ENCODE measurements around the gene CACNA1G.

The CACNA1G gene

GRCh38 chr17:50534222-50534978, 26.1 kb upstream of the CACNA1G start:
- H3K27ac ChIP-seq: peak overlapping the region; percentile 100
- TF ChIP-seq, protein P1, sequence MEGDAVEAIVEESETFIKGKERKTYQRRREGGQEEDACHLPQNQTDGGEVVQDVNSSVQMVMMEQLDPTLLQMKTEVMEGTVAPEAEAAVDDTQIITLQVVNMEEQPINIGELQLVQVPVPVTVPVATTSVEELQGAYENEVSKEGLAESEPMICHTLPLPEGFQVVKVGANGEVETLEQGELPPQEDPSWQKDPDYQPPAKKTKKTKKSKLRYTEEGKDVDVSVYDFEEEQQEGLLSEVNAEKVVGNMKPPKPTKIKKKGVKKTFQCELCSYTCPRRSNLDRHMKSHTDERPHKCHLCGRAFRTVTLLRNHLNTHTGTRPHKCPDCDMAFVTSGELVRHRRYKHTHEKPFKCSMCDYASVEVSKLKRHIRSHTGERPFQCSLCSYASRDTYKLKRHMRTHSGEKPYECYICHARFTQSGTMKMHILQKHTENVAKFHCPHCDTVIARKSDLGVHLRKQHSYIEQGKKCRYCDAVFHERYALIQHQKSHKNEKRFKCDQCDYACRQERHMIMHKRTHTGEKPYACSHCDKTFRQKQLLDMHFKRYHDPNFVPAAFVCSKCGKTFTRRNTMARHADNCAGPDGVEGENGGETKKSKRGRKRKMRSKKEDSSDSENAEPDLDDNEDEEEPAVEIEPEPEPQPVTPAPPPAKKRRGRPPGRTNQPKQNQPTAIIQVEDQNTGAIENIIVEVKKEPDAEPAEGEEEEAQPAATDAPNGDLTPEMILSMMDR (conservative IDR thresholded peaks at IDR 0.05): peak; percentile 73

- TF ChIP-seq, protein P1 (conservative IDR thresholded peaks at IDR 0.05): no peak
- H3K27ac ChIP-seq: peak overlapping the region; percentile 100
These were observed 25.6 kb upstream of the CACNA1G start for GRCh38 chr17:50534979-50535326.

GRCh38 chr17:50535407-50535806, 25.1 kb upstream of the CACNA1G start:
- peak overlapping the region; percentile 100 for H3K27ac ChIP-seq
- TF ChIP-seq, protein P1 (conservative IDR thresholded peaks at IDR 0.05): no peak

DNA sequence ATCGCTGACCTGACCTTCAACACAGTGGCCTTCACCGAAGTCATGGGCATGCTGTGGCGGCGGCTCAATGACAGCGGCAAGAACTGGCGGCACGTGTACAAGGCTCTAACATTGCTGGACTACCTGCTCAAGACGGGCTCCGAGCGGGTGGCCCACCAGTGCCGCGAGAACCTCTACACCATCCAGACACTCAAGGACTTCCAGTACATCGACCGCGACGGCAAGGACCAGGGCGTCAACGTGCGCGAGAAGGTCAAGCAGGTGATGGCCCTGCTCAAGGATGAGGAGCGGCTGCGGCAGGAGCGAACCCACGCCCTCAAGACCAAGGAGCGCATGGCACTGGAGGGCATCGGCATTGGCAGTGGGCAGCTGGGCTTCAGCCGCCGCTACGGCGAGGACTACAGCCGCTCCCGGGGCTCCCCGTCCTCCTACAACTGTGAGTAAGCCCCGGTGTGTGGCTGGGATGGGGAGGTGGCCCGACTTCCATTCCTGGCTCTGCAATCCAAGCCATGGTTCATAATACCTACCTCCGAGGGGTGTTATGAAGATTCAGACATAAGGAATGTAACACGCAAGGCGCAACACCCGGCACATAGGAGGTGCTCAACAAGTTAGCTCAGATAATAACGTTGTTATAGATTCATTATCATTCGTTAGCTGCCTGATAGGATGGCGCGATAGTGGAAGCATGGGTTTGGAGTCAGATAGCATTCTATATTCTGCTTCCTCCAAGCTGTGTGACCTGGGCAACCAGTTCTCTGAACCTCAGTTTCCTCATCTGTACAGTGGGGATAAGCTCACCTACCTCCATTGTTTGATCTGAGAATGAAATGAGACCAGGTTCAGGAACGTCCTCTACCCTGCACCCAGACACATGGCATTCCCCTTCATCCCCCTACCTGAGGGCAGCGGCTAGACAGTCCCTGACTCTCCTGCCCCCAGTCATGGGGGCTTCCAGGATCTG, 23.6 kb upstream of the CACNA1G start:
- TF ChIP-seq, protein P1 (conservative IDR thresholded peaks at IDR 0.05): no peak
- peak overlapping the region; percentile 100 for H3K27ac ChIP-seq

- TF ChIP-seq, protein P1 (conservative IDR thresholded peaks at IDR 0.05): no peak
- H3K27ac ChIP-seq: peak overlapping the region; percentile 100
These were observed 22.6 kb upstream of the CACNA1G start for GRCh38 chr17:50537721-50538548.

- H3K27ac ChIP-seq: peak overlapping the region; percentile 100
- TF ChIP-seq, protein P1 (conservative IDR thresholded peaks at IDR 0.05): no peak
These were observed 21.7 kb upstream of the CACNA1G start for GRCh38 chr17:50538549-50539410.

Data from VCaP (cell line).